ENCODE measurements around the gene ASIC4. TPM values are rescaled to one million over a fixed set of nuclear protein-coding genes. Genes with fewer than 3 reads are reported as not detected.

Gene ASIC4
- total RNA-seq, 1 donor: not detected

DNA sequence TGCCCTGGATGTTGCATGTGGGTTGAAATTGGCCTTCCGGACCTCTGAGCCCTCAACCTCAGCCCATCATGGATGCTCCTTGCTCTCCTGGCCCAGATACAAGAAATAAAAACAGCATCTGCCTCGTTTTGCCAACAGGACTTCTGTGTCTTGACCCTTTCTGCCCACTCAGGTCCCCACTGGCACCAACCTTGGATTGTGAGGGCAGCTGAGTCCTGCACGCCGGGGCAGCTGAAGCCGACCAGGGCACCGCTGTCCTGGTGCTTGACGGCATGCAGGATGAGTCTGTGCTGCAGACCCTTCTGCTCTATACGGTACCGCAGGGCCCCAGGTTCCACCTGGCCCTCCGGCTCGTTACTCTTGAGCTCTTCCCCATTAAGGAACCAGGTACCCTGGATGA lies 52.4 kb downstream of the ASIC4 start:
- Histone ChIP-seq H3K27me3 (ENCODE audit: insufficient read depth, low read length) (peaks cover 17% of the 10 kb centered on the region), H3K4me3 (ENCODE audit: low read length) (no peak overlapping the region), H3K4me1 (ENCODE audit: insufficient read depth, low read length) (no peaks in the 10 kb centered on the region), H3K9me3 (ENCODE audit: low read depth, low read length) (no peaks in the 10 kb centered on the region)

DNA sequence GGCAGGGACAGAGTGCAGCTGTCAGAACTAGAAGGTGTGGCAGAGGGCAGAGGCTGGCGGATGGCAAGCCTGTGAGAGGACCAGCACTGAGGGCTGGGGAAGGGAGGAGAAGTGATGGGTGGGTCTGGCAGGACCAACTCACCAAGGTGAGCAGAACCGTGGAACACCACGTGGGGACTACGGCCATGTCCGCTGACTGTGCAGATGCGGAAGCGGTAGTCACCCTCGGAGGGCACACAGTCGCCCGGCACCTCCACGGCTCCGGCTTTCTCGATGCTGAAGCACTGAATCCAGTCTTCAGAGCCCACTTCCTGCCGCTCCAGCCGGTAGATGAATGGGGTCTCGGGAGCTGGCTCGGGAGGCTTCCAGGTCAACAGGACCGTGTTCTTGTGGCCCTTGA lies 52.8 kb downstream of the ASIC4 start:
- no peak overlapping the region for H3K4me3 ChIP-seq (ENCODE audit: low read length)
- H3K27me3 ChIP-seq (ENCODE audit: insufficient read depth, low read length): peaks cover 22% of the 10 kb centered on the region
- no peaks in the 10 kb centered on the region for H3K9me3 ChIP-seq (ENCODE audit: low read depth, low read length)
- H3K4me1 ChIP-seq (ENCODE audit: insufficient read depth, low read length): no peaks in the 10 kb centered on the region

DNA sequence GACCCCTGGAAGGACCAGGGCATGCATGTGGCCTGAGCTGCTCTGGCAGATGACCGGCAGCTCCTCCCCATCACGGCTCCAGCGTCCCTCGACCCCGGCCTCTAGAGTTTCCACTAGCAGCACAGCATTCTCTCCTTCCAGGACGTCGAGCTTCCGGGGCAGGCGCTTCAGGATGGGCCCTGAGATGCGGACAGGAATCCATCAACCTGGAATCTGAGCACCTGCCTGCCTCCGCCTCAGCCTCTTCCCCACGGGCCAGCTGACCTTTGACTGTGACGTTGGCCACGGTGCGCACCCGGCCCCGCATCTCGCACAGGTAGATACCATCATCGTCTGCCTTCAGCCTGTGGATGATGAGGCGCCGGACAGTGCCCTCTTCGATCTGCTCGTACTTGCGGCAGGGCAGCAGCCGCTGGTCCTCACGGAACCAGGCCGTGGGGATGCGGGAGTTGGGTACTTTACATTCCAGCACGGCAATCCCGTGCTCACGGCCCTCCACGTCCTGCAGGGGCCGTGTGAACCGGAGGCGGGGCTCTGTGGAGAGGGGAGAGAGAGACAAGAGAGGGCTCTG lies 53.6 kb downstream of the ASIC4 start:
- peaks cover 29% of the 10 kb centered on the region for H3K27me3 ChIP-seq (ENCODE audit: insufficient read depth, low read length)
- H3K4me3 ChIP-seq (ENCODE audit: low read length): no peak overlapping the region
- H3K9me3 ChIP-seq (ENCODE audit: low read depth, low read length): no peaks in the 10 kb centered on the region
- H3K4me1 ChIP-seq (ENCODE audit: insufficient read depth, low read length): no peaks in the 10 kb centered on the region

DNA sequence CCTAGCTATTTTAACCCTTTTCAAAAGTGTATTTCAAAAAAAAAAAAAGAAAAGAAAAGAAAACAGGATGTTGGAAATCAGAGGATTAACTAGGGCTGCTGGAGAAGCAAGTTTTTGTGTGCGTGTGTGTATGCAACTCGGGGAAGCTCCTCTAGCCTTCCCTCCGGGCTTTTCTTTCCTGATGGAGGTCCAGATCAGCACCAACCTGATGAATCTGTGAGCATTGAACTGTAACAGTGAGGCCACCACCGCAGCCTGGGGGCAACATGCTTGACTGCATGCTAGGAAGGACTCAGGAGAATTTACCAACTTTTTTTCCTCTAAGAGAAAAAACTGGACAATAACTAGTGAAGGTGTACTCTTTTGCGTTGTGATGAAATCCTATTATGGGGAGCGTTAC lies 54.8 kb downstream of the ASIC4 start:
- no peaks in the 10 kb centered on the region for H3K9me3 ChIP-seq (ENCODE audit: low read depth, low read length)
- no peaks in the 10 kb centered on the region for H3K4me1 ChIP-seq (ENCODE audit: insufficient read depth, low read length)
- peaks cover 33% of the 10 kb centered on the region for H3K27me3 ChIP-seq (ENCODE audit: insufficient read depth, low read length)

DNA sequence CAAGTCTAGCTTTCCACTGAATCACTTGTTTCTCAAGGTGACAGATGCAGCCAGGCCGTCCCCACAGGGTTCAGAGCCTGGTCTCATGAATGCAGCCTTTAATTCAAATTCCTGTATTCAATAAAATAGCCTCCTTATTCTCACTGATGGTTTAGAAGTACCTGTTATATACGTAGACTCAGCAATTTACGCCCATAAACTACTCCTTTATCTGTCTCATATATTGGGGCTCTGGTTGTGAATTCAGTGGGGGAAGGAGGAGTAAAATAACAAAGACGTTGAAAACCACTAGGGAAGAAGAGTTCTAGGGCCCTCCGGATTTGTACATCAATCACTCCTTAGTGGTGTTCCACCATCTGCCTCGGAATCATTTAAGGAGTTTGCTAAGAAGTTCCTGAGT lies 55.4 kb downstream of the ASIC4 start:
- H3K27me3 ChIP-seq (ENCODE audit: insufficient read depth, low read length): peaks cover 33% of the 10 kb centered on the region
- H3K4me3 ChIP-seq (ENCODE audit: low read length): no peak overlapping the region
- H3K4me1 ChIP-seq (ENCODE audit: insufficient read depth, low read length): no peaks in the 10 kb centered on the region
- no peaks in the 10 kb centered on the region for H3K9me3 ChIP-seq (ENCODE audit: low read depth, low read length)

More for the DNA sequence above, 54.8 kb downstream of the ASIC4 start:
- no peak overlapping the region for H3K4me3 ChIP-seq (ENCODE audit: low read length)

DNA sequence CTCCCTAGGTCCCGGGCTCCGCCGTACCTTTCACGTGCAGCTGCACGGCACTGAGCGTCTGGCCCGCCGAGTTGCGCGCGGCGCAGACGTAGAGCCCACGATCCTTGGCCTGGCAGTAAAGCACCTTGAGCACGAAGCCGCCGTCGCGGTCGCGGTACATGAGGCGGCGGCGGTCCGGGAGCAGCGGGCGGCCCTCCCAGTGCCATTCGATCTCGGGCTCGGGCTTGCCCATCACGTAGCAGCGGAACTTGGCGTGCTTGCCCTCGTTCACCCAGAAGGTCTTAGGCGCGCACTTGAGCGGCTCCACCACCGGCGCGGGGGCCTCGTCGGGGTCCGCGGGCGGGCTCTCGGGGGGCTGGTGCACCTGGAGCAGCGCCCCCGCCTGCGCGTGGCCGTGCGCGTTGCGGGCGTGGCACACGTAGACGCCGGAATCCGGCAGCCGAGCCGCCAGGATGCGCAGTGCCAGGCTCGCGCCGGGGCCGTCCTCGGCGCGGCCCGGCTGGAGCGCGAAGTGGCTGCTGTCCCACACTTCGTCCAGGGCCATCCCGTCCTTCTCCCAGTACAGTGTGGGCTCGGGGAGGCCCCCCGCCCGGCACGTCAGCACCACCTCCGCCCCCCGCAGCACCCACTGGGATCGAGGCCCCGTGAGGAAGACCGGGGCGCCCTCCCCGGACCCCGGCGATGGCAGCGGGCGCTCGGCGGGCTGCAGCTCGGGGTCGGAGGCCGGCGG lies 56.1 kb downstream of the ASIC4 start:
- peaks cover 33% of the 10 kb centered on the region for H3K27me3 ChIP-seq (ENCODE audit: insufficient read depth, low read length)
- H3K4me3 ChIP-seq (ENCODE audit: low read length): no peak overlapping the region
- H3K9me3 ChIP-seq (ENCODE audit: low read depth, low read length): no peaks in the 10 kb centered on the region
- H3K4me1 ChIP-seq (ENCODE audit: insufficient read depth, low read length): no peaks in the 10 kb centered on the region

DNA sequence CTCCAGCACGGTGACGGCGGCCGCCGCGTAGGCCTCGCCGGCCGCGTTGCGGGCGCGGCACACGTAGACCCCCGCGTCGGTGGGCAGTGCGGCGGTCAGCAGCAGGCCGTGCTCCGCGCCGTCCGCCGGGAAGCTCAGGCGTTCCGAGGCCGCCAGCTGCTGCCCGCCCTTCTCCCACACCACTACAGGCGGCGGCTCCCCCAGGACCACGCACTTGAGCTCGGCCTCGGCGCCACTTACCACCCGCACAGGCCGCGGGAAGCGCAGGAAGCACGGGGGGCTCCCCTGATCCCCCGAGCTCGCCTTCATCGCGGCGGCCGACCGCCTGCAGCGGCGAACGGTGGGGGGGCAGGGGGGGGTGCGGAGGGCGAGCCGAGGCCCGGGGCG lies 56.6 kb downstream of the ASIC4 start:
- Histone ChIP-seq H3K4me1 (ENCODE audit: insufficient read depth, low read length) (no peaks in the 10 kb centered on the region), H3K9me3 (ENCODE audit: low read depth, low read length) (no peaks in the 10 kb centered on the region), H3K4me3 (ENCODE audit: low read length) (no peak overlapping the region), H3K27me3 (ENCODE audit: insufficient read depth, low read length) (peaks cover 33% of the 10 kb centered on the region)

DNA sequence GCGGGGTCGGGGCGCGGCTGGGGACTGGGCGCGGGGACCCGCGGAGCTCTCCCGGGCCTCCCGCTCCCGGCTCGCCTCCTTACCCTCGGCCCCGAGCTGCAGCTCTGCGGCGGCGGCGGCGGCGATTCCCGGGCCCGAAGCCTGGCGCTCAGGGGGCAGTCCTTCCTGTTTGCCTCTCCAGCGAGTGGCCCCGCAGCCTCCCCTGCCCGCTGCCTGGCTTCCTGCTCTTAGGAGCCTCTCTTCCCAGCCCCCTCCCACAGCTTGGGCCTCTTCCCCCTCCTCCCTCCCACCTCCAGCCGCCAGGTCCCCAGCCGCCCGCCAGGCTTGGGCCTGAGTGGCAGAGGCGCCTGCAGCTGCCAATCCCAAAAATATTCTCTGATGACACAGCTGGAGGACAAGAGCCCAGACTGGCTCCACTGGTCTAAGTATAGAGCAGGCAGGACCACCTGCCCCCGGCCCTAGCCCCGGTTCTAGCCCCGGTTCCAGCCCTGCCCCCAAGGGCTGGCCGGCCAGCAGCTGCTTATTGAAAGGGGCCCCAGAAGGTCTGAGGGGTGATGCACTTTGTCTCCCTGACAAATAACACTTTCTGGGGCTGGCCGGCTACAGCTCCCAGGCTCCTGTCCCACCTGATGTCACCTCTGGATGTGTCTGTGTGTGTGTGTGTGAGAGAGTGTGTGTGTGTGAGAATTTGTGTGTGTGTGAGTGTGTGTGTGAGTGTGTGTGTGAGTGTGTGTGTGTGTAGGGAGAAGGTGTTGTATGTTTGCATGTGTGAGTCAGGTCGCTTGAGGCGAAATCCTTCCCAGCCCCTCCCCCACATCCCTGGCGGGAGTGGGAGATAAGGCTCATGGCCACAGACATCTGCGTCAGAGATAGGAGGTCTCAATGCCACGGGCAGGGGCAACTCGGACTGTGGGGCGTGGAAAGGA lies 57.3 kb downstream of the ASIC4 start, which contains the start of gene OBSL1:
OBSL1 (minus strand) TSS at position 229 of the 926 bp plus-strand sequence. CDS start 307 bp downstream, outside the sequence.
- Histone ChIP-seq H3K4me3 (ENCODE audit: low read length) (no peak within 1 kb of the TSS), H3K27me3 (ENCODE audit: insufficient read depth, low read length) (peaks cover 33% of the 10 kb centered on the region), H3K4me1 (ENCODE audit: insufficient read depth, low read length) (no peaks in the 10 kb centered on the region)

DNA sequence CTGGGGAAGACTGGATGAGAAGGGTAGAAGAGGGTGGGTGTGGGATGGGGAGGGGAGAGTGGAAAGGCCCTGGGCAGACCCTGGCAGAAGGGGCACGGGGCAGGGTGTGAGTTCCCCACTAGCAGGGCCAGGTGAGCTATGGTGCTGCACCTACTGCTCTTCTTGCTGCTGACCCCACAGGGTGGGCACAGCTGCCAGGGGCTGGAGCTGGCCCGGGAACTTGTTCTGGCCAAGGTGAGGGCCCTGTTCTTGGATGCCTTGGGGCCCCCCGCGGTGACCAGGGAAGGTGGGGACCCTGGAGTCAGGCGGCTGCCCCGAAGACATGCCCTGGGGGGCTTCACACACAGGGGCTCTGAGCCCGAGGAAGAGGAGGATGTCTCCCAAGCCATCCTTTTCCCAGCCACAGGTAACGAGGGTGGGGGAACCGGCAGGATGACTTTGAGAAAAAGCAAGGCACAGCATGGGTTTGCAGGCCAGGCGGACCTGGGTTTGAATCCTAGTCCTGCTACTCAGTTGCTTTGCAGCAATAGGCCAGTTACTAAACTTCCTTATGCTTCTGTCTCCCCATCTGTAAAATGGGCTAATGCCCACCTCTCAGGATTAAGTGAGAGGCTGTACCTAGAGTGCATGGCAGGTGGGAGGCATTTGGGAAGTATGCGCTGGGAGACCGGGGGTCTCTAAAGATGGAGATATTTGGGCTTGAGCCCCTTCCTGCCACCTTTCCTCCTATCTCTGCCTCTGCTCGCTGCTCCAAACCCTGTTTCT lies 58.1 kb downstream of the ASIC4 start, which contains the start of gene INHA:
INHA (plus strand) TSS at position 74 of the 765 bp plus-strand sequence; CDS start at position 139, 65 bp downstream.
- H3K9me3 ChIP-seq (ENCODE audit: low read depth, low read length): no peaks in the 10 kb centered on the region
- peaks cover 33% of the 10 kb centered on the region for H3K27me3 ChIP-seq (ENCODE audit: insufficient read depth, low read length)
- H3K4me1 ChIP-seq (ENCODE audit: insufficient read depth, low read length): no peaks in the 10 kb centered on the region
- no peak within 1 kb of the TSS for H3K4me3 ChIP-seq (ENCODE audit: low read length)

More for the DNA sequence above, 57.3 kb downstream of the ASIC4 start, which contains the start of gene OBSL1:
- H3K9me3 ChIP-seq (ENCODE audit: low read depth, low read length): no peaks in the 10 kb centered on the region

DNA sequence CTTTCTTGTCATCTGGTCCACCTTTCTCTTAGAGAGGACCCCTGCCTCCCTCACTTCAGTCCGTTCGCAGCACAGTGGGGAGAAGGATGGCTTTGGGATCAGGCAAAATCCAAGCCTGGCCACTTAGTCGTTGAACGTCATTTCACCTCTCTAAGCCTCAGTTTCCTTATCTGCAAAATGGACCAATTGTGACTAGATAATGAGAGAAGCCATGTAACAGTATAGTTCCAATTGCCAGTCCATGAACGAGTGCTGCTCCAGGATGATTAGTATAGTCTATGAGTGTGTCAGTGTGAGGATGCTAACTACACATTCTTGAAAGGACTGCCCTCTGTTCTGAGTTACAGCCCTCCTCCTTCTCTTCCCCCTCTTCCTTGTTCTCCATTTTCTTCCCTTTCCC lies 58.9 kb downstream of the ASIC4 start:
- no peak overlapping the region for H3K4me3 ChIP-seq (ENCODE audit: low read length)
- H3K9me3 ChIP-seq (ENCODE audit: low read depth, low read length): no peaks in the 10 kb centered on the region
- H3K4me1 ChIP-seq (ENCODE audit: insufficient read depth, low read length): no peaks in the 10 kb centered on the region
- H3K27me3 ChIP-seq (ENCODE audit: insufficient read depth, low read length): peaks cover 33% of the 10 kb centered on the region

DNA sequence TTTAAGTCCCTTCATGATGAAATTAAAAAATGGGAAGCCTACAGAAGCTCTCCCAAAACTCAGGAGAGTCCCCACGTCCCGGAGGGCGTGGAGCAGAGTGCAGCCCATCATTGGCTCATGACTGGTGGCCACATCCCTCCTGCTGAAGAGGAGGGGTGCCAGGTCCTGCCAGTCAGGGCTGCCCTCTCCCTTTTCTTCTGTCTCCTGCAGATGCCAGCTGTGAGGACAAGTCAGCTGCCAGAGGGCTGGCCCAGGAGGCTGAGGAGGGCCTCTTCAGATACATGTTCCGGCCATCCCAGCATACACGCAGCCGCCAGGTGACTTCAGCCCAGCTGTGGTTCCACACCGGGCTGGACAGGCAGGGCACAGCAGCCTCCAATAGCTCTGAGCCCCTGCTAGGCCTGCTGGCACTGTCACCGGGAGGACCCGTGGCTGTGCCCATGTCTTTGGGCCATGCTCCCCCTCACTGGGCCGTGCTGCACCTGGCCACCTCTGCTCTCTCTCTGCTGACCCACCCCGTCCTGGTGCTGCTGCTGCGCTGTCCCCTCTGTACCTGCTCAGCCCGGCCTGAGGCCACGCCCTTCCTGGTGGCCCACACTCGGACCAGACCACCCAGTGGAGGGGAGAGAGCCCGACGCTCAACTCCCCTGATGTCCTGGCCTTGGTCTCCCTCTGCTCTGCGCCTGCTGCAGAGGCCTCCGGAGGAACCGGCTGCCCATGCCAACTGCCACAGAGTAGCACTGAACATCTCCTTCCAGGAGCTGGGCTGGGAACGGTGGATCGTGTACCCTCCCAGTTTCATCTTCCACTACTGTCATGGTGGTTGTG lies 60.4 kb downstream of the ASIC4 start:
- peaks cover 25% of the 10 kb centered on the region for H3K27me3 ChIP-seq (ENCODE audit: insufficient read depth, low read length)
- H3K9me3 ChIP-seq (ENCODE audit: low read depth, low read length): no peaks in the 10 kb centered on the region
- no peak overlapping the region for H3K4me3 ChIP-seq (ENCODE audit: low read length)
- peaks cover 9% of the 10 kb centered on the region for H3K4me1 ChIP-seq (ENCODE audit: insufficient read depth, low read length)

DNA sequence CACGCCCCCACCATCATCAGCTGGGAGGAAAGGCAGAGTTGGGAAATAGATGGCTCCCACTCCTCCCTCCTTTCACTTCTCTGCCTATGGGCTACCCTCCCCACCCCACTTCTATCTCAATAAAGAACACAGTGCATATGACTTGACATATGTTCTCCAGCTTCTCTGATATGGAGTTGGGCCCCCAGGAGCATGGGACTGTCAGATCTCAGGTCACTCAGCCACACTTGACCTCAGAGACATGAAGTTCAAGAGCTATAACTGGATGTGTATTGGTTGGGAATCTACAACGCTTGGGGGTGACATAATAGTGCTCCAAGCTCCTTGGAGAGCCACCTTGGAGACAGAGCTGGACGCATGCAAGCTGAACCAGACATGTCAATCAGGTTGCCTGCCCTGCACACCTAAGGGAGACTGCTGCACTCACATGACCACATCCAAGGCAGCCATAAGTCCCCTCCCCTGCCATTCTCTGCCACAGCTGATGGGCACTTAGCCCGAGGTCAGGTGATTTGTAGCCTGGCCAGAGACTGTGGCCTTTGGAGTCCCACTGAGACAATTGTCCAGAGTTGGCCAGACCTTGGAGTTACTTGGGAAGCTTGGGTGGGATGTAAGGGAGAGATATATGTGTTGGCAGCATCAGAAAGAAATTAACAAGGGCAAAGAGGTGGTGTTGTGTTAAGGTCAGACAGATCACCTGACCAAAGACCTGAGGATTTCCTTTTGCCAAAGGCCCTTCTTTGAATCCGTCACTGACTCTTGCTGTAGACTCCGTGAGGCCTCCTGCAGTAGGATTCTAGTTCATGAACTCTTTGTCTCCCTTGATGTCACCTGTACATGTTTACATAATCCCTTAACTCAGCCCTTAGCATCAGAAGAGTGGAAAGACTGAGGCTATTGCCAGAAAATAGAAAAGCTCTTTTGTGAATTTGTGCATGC lies 61.6 kb downstream of the ASIC4 start:
- Histone ChIP-seq H3K4me3 (ENCODE audit: low read length) (no peak overlapping the region), H3K9me3 (ENCODE audit: low read depth, low read length) (no peaks in the 10 kb centered on the region), H3K4me1 (ENCODE audit: insufficient read depth, low read length) (peaks cover 9% of the 10 kb centered on the region), H3K27me3 (ENCODE audit: insufficient read depth, low read length) (peaks cover 18% of the 10 kb centered on the region)

Measured in mononuclear cell (primary cell).